Neural crest cell (in vitro differentiated cells): ENCODE data around the gene IFI16. TPM values are rescaled to one million over a fixed set of nuclear protein-coding genes. Genes with fewer than 3 reads are reported as not detected.

Experiments used
- DNase-seq: peaks from one replicate; pipeline ENCODE4 v3.0.0; 2021; ENCODE audit warnings: low read depth, mixed read lengths, low spot score
- H3K27ac Mint-ChIP-seq: one replicate; pipeline ENCODE4 v1.8.0; 2021; ENCODE audit warnings: mild to moderate bottlenecking, mixed read lengths; ENCODE audit not compliant: unreplicated experiment
- H3K27me3 Mint-ChIP-seq: 2 replicates; pipeline ENCODE4 v1.8.0; 2021; ENCODE audit warnings: low read depth, mild to moderate bottlenecking, mixed read lengths
- H3K36me3 Mint-ChIP-seq: 2 replicates; pipeline ENCODE4 v1.8.0; 2021; ENCODE audit warnings: low read depth, mild to moderate bottlenecking, mixed read lengths
- H3K4me1 Mint-ChIP-seq: 2 replicates; pipeline ENCODE4 v1.8.0; 2021; ENCODE audit warnings: mixed read lengths
- H3K4me3 Mint-ChIP-seq: one replicate; pipeline ENCODE4 v1.8.0; 2021; ENCODE audit warnings: mild to moderate bottlenecking, mixed read lengths
- H3K9me3 Mint-ChIP-seq: 2 replicates; pipeline ENCODE4 v1.8.0; 2021; ENCODE audit warnings: mixed read lengths
- total RNA-seq: library from RNA; stranded (reverse); gene quantifications from 2 replicates; pipeline ENCODE4 v1.2.1, GENCODE V29; 2021
- TF ChIP-seq, protein P1 (sequence below): fragments of 200-600 bp; sonication (generic); conservative IDR thresholded peaks from 2 replicates; pipeline ENCODE4 v1.5.0; 2021; ENCODE audit warnings: antibody characterized with exemption, mild to moderate bottlenecking

The IFI16 gene
- total RNA-seq, 1 donor from 2014 or later = 4.9 TPM

DNA sequence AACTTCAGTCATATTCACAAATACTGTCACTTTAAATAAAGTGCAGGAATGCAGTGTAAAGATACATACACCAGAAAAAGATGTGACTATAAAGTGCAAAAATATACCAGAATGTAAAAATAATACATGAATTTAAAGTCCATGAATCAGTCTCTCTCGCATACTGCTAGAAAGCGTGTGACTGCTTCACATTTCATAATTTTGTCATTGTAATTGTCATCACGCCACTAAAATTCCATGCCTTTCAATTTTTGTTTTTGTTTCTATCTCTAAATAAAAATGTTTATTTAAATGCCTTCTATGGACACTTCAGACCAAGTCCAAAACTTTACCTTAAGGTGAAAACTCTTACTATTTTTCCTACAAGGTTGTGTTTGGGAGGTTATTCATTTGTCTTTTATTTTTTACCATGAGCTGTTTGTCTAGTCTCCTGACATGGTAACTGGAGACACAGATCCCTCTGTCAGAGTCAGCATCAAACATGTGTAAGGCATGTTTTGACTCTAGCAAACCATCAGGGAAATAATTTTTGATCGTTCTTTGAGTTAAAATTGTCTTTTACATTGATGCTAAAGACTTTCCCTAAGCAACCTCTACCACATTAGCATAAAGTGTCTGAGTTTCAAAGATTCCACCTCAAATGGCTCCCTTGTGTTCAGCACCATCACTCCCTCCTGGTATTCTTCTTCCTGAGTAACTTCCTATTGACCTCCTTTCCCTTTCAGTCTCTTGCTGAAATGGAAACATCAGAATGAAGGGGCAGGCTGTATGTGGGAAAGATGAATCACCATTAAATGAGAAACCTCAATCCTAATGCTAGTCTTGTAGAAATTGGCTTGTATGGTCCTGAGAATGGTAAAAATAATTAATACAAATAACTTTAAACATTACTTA lies 80.8 kb downstream of the IFI16 start:
- Mint-ChIP-seq H3K27me3 (no peaks in the 10 kb centered on the region), H3K9me3 (peaks cover 3% of the 10 kb centered on the region)

DNA sequence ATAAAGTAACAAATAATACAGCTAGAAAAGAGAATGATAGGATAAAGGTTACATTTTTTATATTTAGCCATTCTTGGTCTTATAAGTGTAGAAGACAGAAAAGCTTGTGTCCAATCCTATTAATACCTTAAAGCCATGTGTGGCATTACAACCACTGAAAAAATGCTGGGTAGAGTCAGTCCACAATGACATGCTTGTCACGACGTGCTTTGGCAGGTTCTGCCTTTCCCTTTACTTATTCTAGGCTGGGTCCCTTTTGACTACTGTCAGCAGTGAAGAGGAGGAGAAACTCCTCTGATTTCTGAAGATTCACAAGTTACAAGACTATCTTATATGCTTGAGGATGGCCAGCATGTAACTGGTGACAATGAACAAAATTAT lies 81.5 kb downstream of the IFI16 start:
- Mint-ChIP-seq H3K4me3 (no peak overlapping the region), H3K9me3 (peaks cover 3% of the 10 kb centered on the region), H3K27ac (no peak overlapping the region), H3K27me3 (no peaks in the 10 kb centered on the region), H3K36me3 (no peaks in the 10 kb centered on the region), H3K4me1 (no peaks in the 10 kb centered on the region)
- TF ChIP-seq, protein P1, sequence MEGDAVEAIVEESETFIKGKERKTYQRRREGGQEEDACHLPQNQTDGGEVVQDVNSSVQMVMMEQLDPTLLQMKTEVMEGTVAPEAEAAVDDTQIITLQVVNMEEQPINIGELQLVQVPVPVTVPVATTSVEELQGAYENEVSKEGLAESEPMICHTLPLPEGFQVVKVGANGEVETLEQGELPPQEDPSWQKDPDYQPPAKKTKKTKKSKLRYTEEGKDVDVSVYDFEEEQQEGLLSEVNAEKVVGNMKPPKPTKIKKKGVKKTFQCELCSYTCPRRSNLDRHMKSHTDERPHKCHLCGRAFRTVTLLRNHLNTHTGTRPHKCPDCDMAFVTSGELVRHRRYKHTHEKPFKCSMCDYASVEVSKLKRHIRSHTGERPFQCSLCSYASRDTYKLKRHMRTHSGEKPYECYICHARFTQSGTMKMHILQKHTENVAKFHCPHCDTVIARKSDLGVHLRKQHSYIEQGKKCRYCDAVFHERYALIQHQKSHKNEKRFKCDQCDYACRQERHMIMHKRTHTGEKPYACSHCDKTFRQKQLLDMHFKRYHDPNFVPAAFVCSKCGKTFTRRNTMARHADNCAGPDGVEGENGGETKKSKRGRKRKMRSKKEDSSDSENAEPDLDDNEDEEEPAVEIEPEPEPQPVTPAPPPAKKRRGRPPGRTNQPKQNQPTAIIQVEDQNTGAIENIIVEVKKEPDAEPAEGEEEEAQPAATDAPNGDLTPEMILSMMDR = no peak
- no peak for DNase-seq

More for the DNA sequence above, 80.8 kb downstream of the IFI16 start:
- no peaks in the 10 kb centered on the region for H3K36me3 Mint-ChIP-seq
- no peak for DNase-seq
- no peaks in the 10 kb centered on the region for H3K4me1 Mint-ChIP-seq
- H3K27ac Mint-ChIP-seq = no peak overlapping the region
- TF ChIP-seq, protein P1 = no peak
- no peak overlapping the region for H3K4me3 Mint-ChIP-seq

DNA sequence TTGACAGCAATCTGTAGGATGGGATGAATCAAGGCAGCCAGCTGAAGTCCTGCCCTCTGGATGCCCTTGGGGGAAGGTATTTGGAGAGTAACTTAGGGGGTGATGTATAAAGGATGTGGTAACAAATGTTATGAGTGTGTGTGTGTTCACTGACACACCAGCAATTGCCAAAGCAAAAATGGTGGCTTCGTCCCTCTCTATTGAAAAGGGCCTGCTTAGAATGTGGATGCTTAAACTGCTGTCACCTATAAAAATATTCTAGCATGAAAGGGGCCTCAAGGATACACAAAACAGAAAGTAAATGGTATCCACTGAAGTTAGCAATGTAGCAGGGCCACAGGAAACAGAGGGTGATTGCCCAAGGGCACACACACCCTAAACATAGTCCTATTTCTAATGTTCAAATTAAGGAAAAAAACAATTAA lies 81.9 kb downstream of the IFI16 start:
- Mint-ChIP-seq H3K27ac (no peak overlapping the region), H3K4me1 (no peaks in the 10 kb centered on the region), H3K4me3 (no peak overlapping the region), H3K9me3 (peaks cover 3% of the 10 kb centered on the region), H3K27me3 (no peaks in the 10 kb centered on the region), H3K36me3 (no peaks in the 10 kb centered on the region)
- no peak for DNase-seq
- TF ChIP-seq, protein P1 = no peak

DNA sequence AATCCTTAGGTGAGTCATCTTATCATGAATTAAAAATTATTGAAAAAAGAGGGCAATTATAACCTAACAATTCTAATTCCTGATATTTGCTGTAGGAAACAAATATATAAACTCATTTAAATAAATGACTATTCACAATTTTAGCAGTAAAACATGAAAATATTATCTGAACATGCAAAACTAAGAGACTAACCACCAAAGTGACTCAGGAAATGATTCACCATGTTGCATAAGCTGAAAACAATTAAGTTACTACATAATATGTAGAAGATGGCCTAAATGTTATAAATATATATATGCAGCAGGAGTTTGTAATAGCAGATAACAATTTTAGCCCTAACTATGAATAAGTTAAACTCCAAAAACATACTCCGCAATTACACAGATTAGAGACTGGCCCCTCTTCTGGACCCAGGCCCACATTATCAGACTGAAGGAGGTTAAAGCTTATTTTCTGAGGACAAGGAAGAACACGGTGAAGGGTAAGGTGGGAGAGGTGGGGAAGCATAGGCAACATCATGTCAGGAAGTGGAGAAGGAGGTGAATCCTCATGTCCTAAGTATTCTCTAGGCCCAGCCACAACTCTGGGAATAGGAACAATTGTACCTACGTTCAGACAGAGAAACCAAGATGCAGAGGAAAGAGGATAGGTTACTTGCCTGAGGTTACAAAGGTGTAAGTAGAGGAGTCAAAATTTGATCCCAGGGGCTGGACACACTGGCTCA lies 82.5 kb downstream of the IFI16 start:
- TF ChIP-seq, protein P1 = no peak
- H3K36me3 Mint-ChIP-seq = no peaks in the 10 kb centered on the region
- H3K9me3 Mint-ChIP-seq = peaks cover 3% of the 10 kb centered on the region
- H3K27ac Mint-ChIP-seq = no peak overlapping the region
- H3K27me3 Mint-ChIP-seq = no peaks in the 10 kb centered on the region
- no peak overlapping the region for H3K4me3 Mint-ChIP-seq
- H3K4me1 Mint-ChIP-seq = no peaks in the 10 kb centered on the region
- DNase-seq = no peak

DNA sequence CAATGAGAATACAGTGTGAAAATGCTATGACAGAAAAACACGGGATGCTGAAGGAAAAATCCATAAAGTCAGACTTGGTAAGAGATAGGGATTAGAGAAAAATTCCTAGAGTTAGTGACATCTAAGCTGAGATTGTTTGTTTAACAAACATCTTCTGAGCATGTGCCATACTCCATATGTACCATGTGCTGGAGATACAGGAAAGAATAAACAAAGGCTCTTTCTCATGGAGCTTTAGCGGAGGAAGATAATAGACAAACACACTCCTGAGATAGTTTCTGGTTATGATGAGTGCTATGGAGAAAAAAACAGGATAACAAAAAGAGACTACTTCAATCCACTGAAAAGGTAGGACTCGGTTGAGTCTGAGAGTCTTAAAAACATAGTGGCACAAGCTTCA lies 88.9 kb downstream of the IFI16 start:
- H3K4me3 Mint-ChIP-seq = no peak overlapping the region
- no peaks in the 10 kb centered on the region for H3K27me3 Mint-ChIP-seq
- no peaks in the 10 kb centered on the region for H3K4me1 Mint-ChIP-seq
- no peaks in the 10 kb centered on the region for H3K36me3 Mint-ChIP-seq
- H3K27ac Mint-ChIP-seq = no peak overlapping the region
- TF ChIP-seq, protein P1 = no peak
- H3K9me3 Mint-ChIP-seq = no peaks in the 10 kb centered on the region
- no peak for DNase-seq
